T-helper 1 cell treated with Interleukin-12 subunit alpha and Interleukin-12 subunit beta and Interleukin-4 antibody, amounts not matched to agents 30 ng/mL and 1 ng/mL, for 36 hours (primary cell): Measurements from ENCODE around the gene ZNF764. TPM values are rescaled to one million over a fixed set of nuclear protein-coding genes. Genes with fewer than 3 reads are reported as not detected.
"Not testable (repeated sequence)": the region's sequence is repeated elsewhere in the genome, so short reads cannot be mapped to it uniquely, and the experiment has no call there.

Source experiments
- intact Hi-C: fragments of 100-400 bp; cut with micrococcal nuclease; formaldehyde crosslinking; loops from one replicate; pipeline ENCODE4 v1.15.1; 2024
- total RNA-seq: library from RNA; stranded (reverse); gene quantifications from 2 replicates; pipeline ENCODE4 v1.2.3, GENCODE V29; 2022

Gene ZNF764
- 21.2 and 22.5 TPM in 2 replicates for total RNA-seq

DNA sequence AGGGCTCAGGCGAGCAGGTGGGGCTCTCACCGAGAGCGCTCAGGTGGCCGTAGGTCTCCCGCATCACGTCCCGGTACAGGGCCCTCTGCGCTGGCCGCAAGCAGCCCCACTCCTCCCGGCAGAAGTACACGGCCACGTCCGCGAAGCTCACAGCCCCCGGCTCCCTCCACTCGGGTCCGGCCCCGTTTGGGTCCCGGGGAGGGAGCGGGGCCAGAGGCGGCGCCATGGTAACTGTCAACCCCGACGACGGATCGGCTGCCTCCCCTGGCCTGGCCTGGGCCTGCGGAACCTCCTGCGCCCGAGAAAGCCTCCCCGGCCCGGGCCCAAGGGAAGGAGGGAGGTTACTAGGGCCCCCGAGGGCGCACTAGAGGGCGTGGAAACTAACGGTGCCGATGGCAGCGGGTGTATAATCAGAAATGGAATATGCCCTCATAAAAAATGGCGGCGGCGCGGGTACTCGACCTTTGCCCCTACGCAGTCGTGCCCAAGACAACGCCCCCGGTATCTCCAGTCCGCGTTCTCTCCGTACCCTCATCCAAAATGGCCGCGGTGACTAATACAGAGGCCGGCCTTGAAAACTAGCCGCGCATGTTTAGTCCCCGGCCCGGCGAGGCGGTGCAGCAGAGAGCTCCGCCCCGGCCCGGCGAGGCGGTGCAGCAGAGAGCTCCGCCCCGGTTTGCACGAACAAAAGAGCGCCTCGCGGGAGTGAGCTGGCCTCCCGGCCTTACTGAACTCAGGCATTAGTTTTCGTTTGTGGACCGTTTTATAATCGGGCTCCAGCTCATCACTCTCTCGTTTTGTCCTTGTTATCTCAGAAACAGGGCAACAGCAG, at the start of gene ZNF764:
Gene ZNF764, minus strand, starts transcription at position 418 of the 832 bp plus-strand sequence. Its CDS starts 192 bp downstream, at position 226.
- intact Hi-C loops = loop anchor here (1.0 to 2.0 kb wide), 14 partner anchors 10 to 364 kb away; partner anchors contain the start of genes DCTPP1, FBRS, PHKG2 and PRR14

- intact Hi-C loops = no loop called here
Observed at GRCh38 chr16:30606004-30606403, 47.8 kb upstream of the ZNF764 start.

DNA sequence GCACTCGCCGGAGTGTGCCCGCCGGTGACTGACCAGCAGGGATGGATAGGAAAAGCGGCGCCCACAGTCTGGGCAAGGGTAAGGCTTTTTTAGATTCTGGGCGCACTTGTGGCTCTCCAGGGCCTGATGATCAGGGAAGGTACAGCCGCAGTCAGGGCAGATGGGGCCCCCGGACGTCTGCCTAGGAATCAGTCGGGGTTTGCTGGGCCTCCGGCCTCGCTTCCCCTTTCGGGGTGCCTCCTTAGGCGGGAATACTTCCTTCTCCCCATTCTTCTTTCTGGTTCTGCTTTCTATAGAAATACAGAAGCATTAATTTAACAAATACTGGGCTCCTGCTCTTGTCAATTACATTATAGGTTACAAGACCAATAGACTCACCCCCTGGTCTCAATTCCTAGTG, 47.0 kb upstream of the ZNF764 start:
- intact Hi-C loops = no loop called here

DNA sequence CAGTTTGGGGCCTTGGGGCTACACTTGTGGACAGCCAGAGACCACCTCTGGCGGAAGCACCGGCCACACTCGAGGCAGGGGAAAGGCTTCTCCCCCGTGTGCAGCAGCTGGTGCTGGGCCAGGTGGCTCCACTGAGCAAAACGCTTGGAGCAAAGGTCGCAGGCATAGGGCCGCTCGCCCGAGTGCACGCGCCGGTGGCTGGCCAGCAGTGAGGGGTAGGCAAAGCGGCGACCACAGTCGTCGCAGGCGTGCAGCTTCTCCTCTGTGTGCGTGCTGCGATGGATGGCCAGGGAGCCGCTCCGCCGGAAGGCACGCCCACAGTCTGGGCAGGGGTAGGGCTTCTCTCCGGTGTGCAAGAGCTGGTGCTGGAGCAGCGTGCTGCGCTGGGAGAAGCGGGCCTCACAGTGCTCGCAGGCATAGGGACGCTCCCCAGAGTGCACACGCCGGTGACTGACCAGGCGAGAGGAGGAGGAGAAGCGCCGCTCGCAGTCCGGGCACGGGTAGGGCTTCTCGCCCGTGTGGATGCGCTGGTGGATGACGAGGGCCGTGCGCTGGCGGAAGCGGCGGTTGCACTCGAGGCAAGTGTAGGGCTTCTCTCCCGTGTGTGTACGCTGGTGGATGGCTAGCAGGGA, 46.3 kb upstream of the ZNF764 start:
- intact Hi-C loops = no loop called here

GRCh38 chr16:30603945-30604315, 45.8 kb upstream of the ZNF764 start:
- intact Hi-C loops = no loop called here

DNA sequence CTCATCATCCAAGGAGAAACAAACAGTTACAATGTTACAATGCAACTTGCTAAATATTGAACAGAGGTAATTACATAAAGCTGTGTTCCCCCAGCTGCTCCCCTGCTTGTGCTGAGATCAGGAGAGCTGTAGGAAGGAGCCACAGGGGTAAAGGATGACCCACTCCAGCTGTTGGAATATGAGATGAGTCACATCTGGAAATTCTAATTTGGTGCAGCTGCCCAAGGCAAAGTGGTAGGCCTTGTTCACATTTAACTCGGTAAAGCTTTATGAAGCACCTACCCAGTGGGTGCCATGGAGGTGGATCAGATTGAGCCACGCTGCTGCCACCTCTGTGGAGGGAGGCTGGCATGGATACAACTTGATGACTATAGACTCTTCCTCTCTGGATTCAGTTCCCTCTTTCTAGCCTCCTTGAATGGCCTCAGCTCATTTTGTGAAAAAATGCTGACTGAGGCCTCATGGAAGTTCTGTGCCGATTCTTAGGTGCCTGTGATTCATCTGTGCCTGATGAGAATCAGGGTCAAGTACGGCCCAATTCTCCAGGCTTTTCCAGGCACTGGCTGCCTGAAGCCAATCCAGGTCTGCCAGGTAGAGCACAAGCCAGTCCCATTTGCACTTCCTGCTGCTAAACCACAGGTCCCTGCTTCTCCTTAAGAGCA, 44.6 kb upstream of the ZNF764 start:
- intact Hi-C loops = no loop called here

- intact Hi-C loops = no loop called here
Observed at GRCh38 chr16:30601966-30602365, 43.8 kb upstream of the ZNF764 start.

GRCh38 chr16:30600929-30601328, 42.8 kb upstream of the ZNF764 start:
- intact Hi-C loops = no loop called here

GRCh38 chr16:30600215-30600614, 42.0 kb upstream of the ZNF764 start:
- intact Hi-C loops = no loop called here

DNA sequence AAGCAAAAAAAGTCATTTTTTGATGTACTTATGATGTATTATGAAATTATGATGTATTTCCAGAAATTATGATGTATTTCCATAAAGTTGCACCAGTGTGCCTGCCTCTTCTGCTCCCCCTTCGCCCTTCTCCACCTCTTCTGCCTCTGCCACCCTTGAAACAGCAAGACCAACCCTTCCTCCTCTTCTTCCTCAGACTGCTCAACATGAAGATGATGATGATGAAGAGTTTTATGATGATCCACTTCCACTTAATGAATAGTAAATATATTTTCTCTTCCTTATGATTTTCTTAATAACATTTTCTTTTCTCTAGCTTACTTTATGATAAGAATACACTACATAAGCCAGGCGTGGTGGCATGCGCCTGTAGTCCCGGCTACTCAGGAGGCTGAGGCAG, 34.7 kb upstream of the ZNF764 start:
- intact Hi-C loops = no loop called here

GRCh38 chr16:30590869-30591268, 32.7 kb upstream of the ZNF764 start:
- intact Hi-C loops = not testable (repeated sequence)

GRCh38 chr16:30589582-30589981, 31.4 kb upstream of the ZNF764 start:
- intact Hi-C loops = loop anchor here (5.0 kb wide), 1 partner anchor 108 kb away; the partner anchor contains the start of gene SRCAP

DNA sequence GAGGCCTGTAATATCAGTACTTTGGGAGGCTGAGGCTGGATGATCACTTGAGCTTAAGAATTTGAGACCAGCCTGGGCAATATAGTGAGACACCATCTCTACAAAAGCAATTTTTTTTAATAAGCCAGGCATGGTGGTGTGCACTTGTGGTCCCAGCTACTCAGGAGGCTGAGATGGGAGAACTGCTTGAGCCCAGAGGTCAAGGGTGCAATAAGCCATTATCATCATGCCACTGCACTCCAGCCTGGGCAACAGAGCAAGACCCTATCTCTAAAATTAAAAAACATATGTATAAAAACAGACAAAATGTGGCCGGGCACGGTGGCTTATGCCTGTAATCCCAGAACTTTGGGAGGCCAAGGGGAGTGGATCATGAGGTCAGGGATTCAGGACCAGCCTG, 30.5 kb upstream of the ZNF764 start:
- intact Hi-C loops = loop anchor here (5.0 kb wide), 1 partner anchor 109 kb away; the partner anchor contains the start of gene SRCAP

- intact Hi-C loops = loop anchor here (1.0 to 5.0 kb wide), 11 partner anchors 13 to 155 kb away; partner anchors contain the start of genes DCTPP1, PRR14, SRCAP and ZNF689
Observed at GRCh38 chr16:30585400-30586191, 27.4 kb upstream of the ZNF764 start, which contains the start of gene ZNF785. Gene ZNF785 (minus strand): TSS chr16:30585697. CDS start chr16:30585611, 86 bp downstream.

GRCh38 chr16:30585022-30585399, 26.8 kb upstream of the ZNF764 start:
- intact Hi-C loops = loop anchor here (1.0 to 5.0 kb wide), 11 partner anchors 13 to 155 kb away; partner anchors contain the start of genes DCTPP1, PRR14, SRCAP and ZNF689

- intact Hi-C loops = no loop called here
Observed at GRCh38 chr16:30582611-30583340, 24.6 kb upstream of the ZNF764 start.

DNA sequence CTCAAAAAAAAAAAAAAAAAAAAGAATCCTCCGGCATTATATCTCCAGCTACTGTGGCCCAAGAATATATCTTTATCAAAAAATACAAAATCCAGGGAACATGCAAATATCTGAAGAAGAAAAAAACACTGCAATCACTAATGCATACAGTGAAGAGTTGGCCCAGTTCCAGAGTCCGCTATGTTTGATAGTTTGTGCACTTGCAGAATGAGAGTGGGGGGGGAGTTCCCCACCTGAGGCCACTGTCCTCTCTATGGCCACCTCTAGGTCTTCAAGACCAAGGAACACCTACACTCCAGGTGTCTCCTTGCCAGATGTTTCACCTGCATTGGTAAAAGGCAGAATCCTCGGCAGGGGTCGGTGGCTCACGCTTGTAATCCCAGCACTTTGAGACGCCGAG, 23.3 kb upstream of the ZNF764 start:
- intact Hi-C loops = no loop called here

DNA sequence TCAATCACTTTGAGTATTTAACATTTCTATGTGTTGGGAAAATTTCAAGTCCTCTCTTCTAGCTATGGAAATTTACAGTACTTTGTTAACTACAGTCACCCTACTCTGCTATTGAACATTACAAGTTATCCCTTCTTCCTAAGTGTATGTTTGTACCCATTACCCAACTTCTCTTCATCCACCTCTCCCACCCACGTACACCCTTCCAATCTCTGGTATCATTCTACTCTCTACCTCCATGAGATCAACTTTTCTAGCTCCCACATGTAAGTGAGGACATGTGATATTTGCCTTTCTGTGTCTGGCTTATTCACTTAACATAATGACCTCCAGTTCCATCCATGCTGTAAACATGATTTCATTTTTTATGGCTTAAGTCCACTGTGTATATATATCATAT, 16.5 kb upstream of the ZNF764 start:
- intact Hi-C loops = no loop called here

DNA sequence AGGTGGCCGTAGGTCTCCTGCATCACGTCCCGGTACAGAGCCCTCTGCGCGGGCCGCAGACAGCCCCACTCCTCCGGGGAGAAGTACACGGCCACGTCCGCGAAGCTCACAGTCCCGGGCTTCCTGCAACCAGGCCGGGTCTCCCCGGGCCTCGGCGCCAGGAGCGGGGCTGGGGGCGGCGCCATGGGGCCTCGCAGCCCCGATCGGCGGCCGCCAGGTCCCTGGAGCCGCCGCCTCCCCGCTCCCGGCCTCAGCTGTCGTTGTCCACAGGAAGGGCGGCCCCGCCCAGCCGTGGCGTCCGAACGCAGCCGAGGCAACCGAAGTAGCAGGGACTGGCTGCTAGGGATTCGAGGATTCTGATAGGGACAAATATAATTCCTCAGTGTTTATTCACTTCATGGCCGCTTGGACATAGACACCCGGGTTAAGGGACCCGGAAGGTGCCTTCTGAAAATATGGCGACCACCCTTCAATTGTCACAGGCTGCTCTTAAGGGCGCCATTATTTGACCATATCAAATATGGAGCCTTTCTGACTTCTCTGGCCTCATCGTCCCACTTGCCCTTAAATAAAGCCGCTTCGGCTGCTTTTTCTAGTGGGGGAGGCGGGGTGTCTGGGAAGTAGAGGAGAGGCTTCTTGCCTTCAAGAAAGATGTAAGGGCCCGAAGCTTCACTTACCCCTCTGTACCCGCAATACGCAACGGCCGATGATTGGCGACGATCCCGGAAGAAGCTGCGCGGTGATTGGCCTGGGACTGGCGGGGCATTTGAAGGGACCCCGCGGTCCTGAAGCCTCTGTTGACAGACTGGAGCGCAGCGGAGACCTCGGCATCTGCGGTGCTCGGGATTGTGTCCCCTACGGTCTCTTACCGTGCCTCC, 13.5 kb upstream of the ZNF764 start, which contains the start of gene ZNF688:
Gene ZNF688, minus strand, starts transcription at position 270 of the 878 bp plus-strand sequence. Its CDS starts 85 bp downstream, at position 185.
- intact Hi-C loops = loop anchor here (1.0 to 2.0 kb wide), 11 partner anchors 13 to 576 kb away; partner anchors contain the start of genes FBRS, HIRIP3, PRR14 and TBC1D10B
